ENCODE results near the gene AREL1.

DNA sequence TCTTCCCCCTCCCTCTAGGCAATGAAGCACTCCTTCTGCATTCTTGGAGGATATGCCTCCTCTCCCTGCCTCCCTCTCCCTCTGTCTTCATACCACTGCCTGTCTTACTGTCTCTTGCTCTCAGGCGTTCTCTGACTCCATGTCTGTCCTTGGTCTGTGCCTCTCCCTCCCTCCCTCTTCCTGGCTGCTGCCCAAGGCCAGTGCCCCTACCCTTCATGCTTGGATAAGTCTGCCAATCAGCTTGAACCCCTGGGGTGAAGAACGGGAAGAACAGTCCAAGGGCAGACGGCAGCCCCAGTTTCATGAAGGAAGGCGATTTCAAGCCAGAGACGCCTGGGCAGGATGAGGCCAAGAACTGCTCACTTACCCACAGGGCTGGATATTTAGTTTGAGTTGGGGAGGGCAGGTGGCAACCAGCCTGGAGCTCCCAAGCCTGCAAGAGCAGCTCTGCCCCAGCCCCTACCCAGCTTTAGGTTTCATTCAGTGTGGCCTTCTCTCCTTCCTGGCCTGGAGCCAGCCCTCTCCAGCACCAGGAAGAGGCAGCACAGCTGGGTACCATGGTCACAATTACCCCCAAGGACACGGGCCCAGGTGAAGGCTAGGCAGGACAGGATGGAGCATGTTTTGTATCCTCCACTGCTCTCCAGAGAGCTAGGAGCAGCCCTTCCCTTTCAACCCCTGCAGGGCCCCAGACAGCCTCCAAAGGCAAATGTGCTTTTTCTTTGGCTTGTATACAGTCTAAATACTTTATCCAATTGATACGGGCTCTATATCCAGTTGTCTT, 65.0 kb downstream of the AREL1 start:
- TF ChIP-seq, protein P1, sequence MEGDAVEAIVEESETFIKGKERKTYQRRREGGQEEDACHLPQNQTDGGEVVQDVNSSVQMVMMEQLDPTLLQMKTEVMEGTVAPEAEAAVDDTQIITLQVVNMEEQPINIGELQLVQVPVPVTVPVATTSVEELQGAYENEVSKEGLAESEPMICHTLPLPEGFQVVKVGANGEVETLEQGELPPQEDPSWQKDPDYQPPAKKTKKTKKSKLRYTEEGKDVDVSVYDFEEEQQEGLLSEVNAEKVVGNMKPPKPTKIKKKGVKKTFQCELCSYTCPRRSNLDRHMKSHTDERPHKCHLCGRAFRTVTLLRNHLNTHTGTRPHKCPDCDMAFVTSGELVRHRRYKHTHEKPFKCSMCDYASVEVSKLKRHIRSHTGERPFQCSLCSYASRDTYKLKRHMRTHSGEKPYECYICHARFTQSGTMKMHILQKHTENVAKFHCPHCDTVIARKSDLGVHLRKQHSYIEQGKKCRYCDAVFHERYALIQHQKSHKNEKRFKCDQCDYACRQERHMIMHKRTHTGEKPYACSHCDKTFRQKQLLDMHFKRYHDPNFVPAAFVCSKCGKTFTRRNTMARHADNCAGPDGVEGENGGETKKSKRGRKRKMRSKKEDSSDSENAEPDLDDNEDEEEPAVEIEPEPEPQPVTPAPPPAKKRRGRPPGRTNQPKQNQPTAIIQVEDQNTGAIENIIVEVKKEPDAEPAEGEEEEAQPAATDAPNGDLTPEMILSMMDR (conservative IDR thresholded peaks at IDR 0.05) = no peak
- no peak for TF ChIP-seq ZFX (IDR thresholded peaks at IDR 0.05)

Data from C4-2B (cell line).